SW480 (cell line): ENCODE measurements around the gene SNED1.

Source experiments
- DNase-seq: peaks from one replicate; pipeline ENCODE4 v3.0.0-alpha.2; 2016; ENCODE audit warnings: low spot score

SNED1 gene

DNA sequence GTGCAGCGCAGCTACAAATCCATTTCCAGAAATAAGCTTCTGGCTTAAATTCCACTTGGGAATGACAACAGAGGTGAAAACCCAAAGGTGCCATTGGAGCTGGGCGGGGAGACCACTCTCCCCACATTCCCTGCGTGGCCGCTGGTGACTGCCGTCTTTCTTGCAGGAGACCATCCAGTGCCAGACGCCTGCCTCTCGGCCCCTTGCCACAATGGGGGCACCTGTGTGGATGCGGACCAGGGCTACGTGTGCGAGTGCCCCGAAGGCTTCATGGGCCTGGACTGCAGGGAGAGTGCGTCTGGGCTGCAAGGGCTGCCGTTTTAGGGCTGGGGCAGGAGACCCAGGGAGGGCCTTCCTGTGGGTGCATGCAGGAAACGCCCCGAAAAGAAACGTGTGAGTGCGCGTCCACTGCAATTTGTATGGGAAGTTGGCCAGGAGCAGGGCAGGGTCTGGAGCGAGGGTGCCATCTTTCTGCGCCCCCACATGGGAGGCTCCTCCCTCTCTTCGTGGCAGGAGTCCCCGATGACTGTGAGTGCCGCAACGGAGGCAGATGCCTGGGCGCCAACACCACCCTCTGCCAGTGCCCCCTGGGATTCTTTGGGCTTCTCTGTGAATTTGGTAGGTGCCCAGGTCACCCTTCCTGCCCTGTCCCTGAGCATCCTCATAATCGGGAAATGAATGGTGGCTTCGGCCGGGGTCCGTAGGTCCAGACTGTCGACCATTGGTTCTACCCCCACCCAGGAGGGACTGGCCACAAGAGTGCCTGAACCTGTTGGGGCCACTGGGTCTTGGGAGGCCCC lies 49.9 kb downstream of the SNED1 start:
- no peak for DNase-seq

DNA sequence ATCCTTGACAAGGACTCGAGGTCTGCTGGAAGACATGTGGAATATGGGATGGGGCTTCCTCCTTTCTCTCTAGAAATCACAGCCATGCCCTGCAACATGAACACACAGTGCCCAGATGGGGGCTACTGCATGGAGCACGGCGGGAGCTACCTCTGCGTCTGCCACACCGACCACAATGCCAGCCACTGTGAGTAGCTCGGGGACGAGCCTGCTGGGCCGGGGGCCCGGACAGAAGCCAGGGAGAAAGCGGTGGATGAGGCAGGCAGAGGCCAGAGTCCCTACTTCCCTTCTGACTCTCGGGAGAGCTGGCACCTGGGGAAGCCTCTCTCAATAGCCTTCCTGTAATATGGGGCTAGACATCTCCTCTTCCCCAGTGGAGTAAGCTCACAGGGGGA lies 50.5 kb downstream of the SNED1 start:
- DNase-seq, result no peak

DNA sequence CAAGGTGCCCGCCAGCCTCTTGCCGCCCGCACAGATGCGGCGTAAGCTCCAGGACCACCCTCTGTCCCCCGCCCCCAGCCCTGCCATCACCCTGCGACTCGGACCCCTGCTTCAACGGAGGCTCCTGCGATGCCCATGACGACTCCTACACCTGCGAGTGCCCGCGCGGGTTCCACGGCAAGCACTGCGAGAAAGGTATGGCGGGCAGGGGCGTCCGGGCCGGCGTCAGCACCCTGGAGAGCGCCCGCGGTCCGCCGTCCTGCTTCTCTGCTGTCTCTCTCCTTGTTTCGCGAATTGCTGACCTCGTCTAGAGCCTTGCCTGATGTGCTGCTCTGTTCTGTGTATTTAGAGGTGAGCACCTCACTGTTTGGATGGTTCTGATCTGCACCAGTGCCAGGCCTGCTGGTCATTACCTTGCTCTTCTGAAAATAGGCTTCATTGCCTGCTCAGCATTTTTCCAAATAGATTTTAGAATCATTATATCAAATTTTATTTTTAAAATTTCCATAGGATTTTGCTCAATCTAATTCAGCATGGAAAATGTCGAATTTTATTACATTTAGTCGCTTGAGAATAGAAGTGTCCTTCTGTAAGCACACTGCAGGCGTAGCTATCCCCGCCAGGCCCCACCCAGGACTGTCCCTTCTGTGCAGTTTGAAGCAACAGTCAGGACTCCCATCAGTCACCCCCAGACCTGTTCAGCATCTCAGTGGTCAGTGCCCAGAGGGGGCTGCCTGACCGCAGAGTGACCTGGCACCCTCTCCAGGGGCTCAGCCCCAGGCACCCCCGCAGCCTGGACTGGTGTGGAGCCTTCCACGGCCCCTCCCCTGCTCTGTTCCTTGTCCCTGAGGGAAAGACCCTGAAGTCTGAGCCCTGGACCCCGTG lies 51.6 kb downstream of the SNED1 start:
- DNase-seq, result no peak

DNA sequence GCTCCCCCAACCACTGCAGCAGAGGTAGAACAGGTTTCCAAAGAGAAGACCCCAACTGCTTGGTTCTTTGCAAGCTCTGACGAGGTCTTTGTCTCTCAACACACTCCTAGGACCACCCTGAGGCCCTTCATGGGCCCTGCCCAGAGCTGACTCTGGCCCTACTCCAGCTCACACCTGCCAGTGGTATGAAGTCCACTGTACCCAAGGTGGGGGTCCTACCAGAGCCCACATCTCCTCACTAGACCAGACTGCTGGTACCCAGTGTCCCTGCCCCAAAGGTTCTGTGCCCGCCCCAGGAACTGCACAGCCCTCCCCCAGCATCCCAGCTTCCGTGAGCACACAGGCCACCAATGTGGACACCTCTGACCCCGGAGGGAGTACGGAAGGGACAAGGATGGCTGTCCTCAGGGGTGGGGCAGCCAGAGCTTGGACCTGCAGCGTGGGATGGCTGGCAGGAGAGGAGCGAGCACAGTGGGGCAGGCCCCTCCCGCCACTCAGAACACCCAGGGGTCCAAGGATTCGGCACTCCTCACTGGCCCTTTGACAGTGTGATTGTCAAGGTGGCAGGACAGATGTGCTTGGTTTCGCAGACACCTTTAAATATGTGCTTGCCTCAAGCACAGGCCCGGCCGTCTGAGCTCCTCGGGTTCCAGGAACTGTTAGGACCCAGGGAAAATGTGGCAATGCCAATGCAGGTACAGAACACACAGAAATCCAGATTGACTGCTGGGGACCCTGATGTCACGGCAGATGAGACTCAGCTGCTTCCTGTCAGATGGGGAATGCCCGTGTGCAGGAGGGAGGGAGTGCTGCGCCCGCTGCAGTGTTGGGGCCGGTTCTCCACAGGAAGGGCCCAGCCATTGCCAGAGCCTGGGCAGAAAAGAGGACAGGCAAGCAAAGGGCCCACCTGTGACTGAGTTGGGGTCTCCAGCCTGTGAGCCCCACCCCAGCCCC lies 52.5 kb downstream of the SNED1 start:
- DNase-seq, result no peak

DNA sequence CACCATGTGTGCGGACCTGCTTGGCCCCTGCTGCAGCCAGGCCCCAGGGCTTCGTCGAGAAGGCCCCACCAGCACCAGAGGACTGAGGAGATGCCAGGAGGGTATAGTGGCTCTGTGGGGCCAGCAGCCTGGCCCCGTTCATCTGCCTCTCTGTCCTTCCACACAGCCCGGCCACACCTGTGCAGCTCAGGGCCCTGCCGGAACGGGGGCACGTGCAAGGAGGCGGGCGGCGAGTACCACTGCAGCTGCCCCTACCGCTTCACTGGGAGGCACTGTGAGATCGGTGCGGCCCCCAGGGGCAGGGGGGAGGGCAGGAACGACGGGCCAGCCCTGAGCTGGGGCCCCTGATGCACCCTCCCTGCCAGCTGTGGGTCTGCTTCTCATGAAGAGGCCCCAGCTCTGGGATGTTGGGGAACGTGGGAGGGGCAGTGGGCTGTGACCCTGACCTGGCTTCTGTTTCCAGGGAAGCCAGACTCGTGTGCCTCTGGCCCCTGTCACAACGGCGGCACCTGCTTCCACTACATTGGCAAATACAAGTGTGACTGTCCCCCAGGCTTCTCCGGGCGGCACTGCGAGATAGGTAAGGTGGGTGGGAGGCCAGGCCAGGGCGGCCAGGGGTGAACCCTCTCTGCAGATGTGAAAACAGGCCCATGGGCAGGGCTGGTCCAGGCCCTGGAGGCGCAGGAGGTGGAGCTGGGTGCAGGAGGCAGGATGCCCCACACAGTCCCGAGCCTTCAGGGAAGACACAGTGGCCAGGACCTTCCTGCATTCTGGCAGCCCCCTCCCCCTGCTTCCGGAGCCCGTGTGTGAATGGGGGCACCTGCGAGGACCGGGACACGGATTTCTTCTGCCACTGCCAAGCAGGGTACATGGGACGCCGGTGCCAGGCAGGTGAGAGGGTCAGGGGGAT lies 53.4 kb downstream of the SNED1 start:
- no peak for DNase-seq

DNA sequence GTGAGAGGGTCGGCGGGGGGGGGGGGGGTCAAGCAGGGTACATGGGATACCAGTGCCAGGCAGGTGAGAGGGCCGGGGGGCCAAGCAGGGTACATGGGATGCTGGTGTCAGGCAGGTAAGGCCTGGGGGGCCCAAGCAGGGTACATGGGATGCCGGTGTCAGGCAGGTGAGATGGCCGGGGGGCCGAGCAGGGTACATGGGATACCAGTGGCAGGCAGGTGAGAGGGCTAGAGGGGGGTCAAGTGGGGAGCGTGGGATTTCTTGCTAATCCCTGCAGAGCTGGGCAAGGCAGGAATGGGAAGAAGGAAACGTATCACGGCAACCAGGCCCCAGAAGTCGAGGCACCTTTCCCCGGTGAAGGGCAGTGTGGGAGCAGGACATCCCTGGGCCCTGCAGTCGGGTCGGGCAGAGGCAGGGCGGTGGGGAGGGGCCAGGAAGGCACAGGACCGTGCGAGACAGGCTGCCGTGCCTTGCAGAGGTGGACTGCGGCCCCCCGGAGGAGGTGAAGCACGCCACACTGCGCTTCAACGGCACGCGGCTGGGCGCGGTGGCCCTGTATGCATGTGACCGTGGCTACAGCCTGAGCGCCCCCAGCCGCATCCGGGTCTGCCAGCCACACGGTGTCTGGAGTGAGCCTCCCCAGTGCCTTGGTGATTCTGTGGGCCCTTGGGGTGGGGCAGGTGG lies 54.4 kb downstream of the SNED1 start:
- DNase-seq, result no peak

DNA sequence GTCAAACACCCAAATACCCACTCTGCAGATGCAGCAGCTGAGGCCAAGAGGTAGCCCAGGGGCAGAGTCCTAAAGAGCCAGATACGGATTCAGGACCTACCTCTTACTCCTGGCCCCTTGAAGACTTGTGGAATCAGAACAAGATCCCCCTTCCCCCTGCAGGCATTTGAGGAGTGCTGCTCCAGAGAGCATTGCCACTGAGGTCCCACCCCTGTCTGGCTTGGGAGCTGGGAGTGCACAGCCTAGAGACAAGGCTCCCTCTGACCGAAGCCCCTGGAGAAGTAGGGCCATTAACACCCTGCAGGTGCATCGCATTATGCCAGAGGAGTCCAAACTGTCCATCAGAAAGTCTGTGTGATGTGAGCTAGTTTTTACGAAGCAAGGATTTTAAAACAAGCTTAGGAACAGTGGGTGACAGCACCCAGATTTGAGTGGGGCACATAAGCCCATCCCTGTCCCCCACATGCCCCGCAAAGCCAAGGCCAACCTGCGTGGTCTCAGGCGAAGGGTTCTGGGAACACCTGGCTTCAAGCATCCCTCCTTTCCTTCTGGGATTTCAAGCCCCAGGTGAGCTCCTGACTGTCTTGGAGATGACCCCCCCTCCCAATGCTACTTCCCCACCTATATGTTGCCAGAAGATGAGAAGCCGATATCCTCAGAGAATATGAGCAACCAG lies 55.3 kb downstream of the SNED1 start:
- DNase-seq, result no peak

DNA sequence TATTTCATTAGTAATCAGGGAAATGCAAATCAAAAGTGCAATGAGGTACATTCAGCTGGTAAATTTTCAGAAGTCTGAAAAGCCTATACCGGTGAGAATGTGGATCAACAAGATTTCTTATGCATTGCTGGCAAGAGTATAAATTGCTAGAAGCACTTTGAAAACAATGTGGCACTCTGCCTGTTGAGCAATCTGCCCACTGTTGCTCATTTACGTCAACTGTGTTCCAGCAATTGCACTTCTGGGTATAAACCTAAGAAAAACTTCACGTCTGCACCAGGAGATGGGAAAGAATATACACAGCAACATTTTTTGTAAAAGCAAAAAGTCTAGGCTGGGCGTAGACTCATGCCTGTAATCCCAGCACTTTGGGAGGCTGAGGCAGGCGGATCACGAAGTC lies 62.9 kb downstream of the SNED1 start:
- DNase-seq, result no peak

DNA sequence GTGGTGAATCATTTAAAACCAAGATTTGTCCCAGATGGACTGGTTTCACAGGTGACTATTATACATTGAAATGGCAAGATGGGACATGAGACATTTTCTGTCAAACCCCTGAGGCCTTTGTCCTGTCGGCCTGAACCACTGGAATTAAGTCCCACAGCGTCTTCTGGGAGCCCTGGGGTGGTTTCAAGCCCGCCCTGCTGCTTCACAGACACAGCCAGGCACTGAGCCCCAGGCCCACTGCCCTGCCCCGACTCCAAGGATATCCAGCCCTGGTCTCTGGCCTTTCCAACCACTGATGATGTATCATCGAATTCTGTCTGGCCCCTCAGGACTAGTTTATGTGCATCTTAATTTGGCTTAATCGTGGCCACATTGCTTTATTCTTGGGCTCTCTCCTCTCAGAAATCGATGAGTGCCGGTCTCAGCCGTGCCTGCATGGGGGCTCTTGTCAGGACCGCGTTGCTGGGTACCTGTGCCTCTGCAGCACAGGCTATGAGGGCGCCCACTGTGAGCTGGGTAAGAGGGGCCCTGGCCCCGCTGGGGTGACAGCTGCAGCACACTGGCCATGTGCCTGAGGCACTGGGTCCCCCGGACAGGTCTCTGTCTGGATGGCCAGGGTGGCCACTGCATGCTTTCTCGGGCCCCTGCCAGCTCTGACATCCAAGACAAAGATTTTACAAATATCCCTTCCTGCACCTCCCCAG lies 64.1 kb downstream of the SNED1 start:
- no peak for DNase-seq

DNA sequence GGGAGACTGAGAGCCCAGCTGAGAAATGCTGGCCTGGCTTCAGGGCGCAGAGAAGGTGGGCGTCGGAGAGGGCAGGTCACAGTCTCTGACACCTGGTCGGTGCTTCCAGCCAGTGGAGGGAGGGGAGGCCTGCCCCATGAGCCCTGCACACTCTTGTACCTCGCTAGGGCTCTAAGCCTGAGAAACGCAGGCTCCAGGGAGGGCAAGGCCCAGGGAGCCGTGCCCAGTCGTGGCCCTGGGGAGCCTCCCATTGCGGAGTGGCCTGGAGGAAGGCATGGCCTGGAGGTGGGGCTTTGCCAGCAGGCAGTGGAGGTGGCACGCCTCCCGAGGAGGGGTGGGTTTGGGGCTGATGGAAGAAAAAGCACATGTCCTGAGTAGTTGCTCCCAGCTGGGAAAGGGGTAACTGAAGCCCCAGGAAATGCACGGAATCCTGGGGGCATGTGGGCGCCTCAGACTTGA lies 64.7 kb downstream of the SNED1 start:
- no peak for DNase-seq

DNA sequence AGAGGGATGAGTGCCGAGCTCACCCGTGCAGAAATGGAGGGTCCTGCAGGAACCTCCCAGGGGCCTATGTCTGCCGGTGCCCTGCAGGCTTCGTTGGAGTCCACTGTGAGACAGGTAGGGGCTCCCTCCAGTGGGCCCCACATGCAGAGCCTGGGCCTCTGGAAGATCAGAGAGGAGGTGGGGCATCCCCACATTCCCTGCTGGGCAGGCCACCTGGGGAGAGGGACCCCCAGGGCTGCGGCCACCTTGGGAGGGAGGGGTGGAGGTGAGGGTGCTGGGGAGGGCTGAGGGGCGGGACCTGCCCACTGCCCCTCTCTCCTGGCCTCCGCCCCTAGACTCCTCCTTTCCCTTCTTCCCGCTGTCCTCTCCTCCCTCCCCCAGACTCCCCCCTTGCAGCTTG lies 65.2 kb downstream of the SNED1 start:
- DNase-seq, result no peak

DNA sequence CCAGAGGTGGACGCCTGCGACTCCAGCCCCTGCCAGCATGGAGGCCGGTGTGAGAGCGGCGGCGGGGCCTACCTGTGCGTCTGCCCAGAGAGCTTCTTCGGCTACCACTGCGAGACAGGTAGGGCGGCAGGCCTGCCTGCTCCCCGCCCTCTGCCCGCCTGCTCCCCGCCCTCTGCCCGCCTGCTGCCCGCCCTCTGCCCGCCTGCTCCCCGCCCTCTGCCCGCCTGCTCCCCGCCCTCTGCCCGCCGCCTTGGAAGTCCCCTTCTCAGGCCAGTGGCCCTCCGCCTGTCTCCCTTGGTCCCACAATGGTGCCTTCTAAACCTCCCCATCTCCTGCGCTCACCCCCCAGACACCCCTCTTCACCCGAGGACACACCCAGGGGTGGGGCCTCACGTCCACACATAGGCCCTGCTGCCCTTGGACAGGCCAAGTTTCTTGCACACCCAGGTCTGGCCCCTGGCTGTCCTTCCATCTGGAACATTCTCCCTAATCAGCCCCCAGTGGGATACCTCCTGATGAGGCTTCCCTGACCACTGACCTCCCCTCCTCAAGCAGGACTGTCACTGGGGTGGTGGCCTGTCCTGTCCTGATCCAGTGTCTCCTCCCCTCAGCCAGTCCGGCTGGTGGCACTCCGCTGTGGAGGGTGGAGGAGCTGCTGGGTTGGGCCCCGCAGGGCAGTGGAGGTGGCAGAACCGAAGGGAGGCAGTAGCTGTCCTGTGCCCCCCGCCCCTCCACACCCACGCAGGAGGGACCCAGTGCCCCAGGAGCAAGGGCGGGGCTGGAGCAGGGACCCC lies 65.8 kb downstream of the SNED1 start:
- peak; percentile 43 for DNase-seq

DNA sequence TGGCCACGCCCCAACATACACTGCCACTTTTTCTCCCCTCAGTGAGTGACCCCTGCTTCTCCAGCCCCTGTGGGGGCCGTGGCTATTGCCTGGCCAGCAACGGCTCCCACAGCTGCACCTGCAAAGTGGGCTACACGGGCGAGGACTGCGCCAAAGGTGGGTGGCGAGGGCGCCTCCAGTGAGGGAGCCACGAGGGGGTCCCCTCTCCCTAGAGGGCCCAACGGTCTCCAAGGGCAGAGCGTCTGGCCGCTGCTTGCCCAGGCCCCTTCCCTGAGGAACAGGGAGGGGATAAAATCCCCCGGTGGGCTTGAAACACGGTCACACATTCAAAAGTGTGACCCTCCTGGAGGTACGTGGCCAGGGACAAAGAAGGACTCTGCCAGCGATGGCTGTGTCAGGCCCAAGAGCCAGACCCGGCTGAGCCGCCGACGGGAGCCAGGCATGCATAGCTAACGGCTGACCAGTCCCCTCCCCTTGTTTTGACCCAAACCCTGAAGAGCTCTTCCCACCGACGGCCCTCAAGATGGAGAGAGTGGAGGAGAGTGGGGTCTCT lies 66.5 kb downstream of the SNED1 start:
- no peak for DNase-seq

DNA sequence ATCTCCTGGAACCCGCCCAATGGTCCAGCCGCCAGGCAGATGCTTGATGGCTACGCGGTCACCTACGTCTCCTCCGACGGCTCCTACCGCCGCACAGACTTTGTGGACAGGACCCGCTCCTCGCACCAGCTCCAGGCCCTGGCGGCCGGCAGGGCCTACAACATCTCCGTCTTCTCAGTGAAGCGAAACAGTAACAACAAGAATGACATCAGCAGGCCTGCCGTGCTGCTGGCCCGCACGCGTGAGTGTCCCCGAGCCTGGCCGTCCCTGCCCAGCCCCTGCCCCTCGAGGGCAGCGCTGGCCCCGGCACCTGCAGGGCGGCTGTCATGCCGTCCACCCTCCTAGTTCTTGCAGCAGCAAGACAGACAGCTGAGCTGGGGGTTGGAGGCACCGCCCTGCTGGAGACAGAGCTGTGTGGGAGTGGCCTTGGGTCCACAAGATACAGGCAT lies 67.0 kb downstream of the SNED1 start:
- no peak for DNase-seq

DNA sequence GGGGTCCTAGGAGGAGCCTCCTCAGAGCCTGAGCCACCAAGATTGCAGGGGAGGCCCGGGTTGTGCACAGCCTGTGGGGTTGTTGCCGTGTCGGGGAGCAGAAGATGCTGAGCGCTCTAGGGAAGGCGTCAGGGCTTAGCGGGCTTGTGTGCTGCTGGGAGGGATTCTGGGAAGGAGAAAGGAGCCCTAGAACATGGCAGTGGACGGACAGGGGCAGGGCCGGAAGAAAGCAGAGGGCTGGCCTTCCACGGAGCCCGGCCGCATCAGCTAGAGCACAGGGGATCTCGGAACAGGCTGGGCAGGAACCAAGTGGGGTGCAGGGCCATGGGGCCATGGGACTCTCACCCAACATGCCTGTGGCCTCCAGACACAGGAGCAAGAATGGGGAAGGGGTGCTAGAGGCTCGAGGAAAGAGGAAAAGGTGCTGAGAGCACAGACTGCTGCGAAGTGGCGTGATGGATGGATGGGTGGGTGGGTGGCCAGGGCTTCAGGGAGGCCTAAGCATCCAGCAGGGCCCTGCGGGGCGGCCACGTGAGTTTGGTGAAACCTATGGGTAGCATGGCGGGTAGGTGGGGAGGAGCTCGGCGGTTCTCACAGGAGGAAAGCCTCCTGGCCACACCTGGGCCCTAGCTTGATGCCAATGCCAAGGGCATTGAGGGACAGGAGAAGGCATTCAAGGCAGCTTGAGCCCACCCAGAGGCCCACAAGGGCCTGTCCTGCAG lies 67.9 kb downstream of the SNED1 start:
- no peak for DNase-seq

DNA sequence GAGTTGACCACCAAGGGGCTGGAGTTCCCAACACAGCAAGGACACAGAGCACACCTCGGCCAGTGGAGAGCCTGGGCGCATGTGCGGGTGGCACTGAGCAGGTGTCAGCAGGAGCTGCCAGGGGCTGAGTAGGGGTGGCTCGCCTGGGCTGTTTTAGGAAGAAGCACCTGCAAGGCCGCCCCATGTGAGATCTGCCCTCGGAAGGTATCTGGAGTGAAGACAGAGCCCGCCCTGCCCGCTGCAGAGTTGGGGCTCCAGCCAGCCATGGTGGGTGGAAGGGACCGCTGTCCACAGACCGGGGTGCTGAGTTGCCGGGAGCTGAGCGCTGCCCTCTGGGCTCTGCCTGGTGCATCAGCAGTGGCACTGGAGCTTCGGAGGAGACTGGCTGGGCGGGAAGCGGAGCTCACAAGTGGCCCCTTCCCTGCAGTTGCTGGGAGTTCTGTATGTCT lies 68.5 kb downstream of the SNED1 start:
- no peak for DNase-seq

DNA sequence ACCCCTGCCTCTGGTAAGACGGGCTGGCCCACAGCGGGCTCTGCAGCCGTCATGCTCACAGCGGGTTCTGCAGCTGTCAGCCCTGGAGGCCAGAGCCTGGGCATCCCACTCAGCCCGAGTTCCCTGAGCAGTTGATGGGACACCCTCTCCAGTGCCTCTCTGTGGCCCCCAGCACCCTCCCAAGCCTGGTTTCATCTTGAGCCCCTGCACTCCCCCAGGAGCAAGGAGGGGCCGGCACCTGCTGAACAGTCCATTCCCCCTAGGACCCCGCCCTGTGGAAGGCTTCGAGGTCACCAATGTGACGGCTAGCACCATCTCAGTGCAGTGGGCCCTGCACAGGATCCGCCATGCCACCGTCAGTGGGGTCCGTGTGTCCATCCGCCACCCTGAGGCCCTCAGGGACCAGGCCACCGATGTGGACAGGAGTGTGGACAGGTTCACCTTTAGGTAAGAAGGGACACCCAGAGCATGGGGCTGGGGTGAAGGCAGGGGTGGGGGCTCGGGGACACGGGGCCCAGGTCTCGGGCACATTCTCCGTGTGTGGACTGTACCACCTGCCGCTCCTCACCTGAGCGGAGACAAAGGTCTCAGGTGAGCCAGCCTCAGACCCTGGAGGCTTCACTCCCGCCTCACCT lies 69.2 kb downstream of the SNED1 start:
- no peak for DNase-seq
